MM.1S (cell line): ENCODE measurements around the gene PARD6G.
"Not testable (repeated sequence)": the region's sequence is repeated elsewhere in the genome, so short reads cannot be mapped to it uniquely, and the experiment has no call there.

Source experiments
- DNase-seq: peaks from one replicate; pipeline ENCODE4 v3.0.0-alpha.2; 2015
- H2AFZ ChIP-seq: fragments of 300-600 bp; sonication (generic); 2 replicates; pipeline ENCODE4 v1.6.0; 2016; ENCODE audit warnings: antibody characterized with exemption, low read length
- H3F3A ChIP-seq: fragments of 300-600 bp; sonication (generic); 2 replicates; pipeline ENCODE4 v1.6.1; 2016; ENCODE audit warnings: mild to moderate bottlenecking, antibody characterized with exemption, low read length, moderate library complexity, mixed read lengths; ENCODE audit not compliant: insufficient read depth
- H3K27ac ChIP-seq: fragments of 300-600 bp; sonication (generic); 2 replicates; pipeline ENCODE4 v1.5.1; 2016; ENCODE audit warnings: mild to moderate bottlenecking, low read length
- H3K27me3 ChIP-seq: fragments of 300-600 bp; sonication (generic); replicated peaks from 2 replicates; pipeline ENCODE4 v1.6.0; 2016; ENCODE audit warnings: low read length; ENCODE audit not compliant: insufficient read depth
- H3K36me3 ChIP-seq: fragments of 300-600 bp; sonication (generic); replicated peaks from 2 replicates; pipeline ENCODE4 v1.6.1; 2016; ENCODE audit warnings: mild to moderate bottlenecking, low read length, mixed read lengths; ENCODE audit not compliant: insufficient read depth
- H3K4me1 ChIP-seq: fragments of 300-600 bp; sonication (generic); 2 replicates; pipeline ENCODE4 v1.6.1; 2016; ENCODE audit warnings: low read length, mixed read lengths
- H3K4me2 ChIP-seq: fragments of 300-600 bp; sonication (generic); 2 replicates; pipeline ENCODE4 v1.6.0; 2016; ENCODE audit warnings: low read depth, low read length
- H3K4me3 ChIP-seq: fragments of 300-600 bp; sonication (generic); 2 replicates; pipeline ENCODE4 v1.5.1; 2016; ENCODE audit warnings: low read length, mixed read lengths
- H3K79me2 ChIP-seq: fragments of 300-600 bp; sonication (generic); 2 replicates; pipeline ENCODE4 v1.6.1; 2016; ENCODE audit warnings: mixed run types, low read length, mixed read lengths
- H3K9ac ChIP-seq: fragments of 300-600 bp; sonication (generic); 2 replicates; pipeline ENCODE4 v1.6.1; 2016; ENCODE audit warnings: low read length, mixed read lengths
- H3K9me2 ChIP-seq: fragments of 300-600 bp; sonication (generic); replicated peaks from 2 replicates; pipeline ENCODE4 v1.6.1; 2016; ENCODE audit warnings: mild to moderate bottlenecking, low read length, mixed read lengths; ENCODE audit not compliant: insufficient read depth
- H3K9me3 ChIP-seq: fragments of 300-600 bp; sonication (generic); replicated peaks from 2 replicates; pipeline ENCODE4 v1.6.1; 2016; ENCODE audit warnings: mild to moderate bottlenecking, low read length, mixed read lengths; ENCODE audit not compliant: insufficient read depth
- H4K20me1 ChIP-seq: fragments of 300-600 bp; sonication (generic); 2 replicates; pipeline ENCODE4 v1.6.1; 2016; ENCODE audit warnings: mild to moderate bottlenecking, low read length, moderate library complexity, mixed read lengths; ENCODE audit not compliant: insufficient read depth
- CTCF ChIP-seq: fragments of 300-600 bp; sonication (generic); IDR thresholded peaks from 2 replicates; pipeline ENCODE4 v1.5.1; 2016; ENCODE audit warnings: antibody characterized with exemption, low read length, mixed read lengths
- EZH2 ChIP-seq: fragments of 300-600 bp; sonication (generic); optimal IDR thresholded peaks from 2 replicates; pipeline ENCODE3; 2017; ENCODE audit warnings: low read depth, mild to moderate bottlenecking, antibody characterized with exemption, low read length, mixed read lengths
- EZH2phosphoT487 ChIP-seq: fragments of 300-600 bp; sonication (generic); IDR thresholded peaks from 2 replicates; pipeline ENCODE4 v1.6.1; 2018; ENCODE audit warnings: antibody characterized with exemption, low read length

PARD6G gene

GRCh38 chr18:80247393-80247841 lies at the start of gene PARD6G:
PARD6G (minus strand) TSS chr18:80247514; CDS start chr18:80247348, 166 bp downstream.
- H3K79me2 ChIP-seq, result no peaks in the 10 kb centered on the region
- H4K20me1 ChIP-seq, result no peaks in the 10 kb centered on the region
- peak within 1 kb of the TSS; percentile 45; the same call in 1 of the 2 replicates for H3K4me3 ChIP-seq
- peak within 1 kb of the TSS; percentile 54; the same call in 1 of the 2 replicates for H3K4me2 ChIP-seq
- H3K9me2 ChIP-seq, result no peaks in the 10 kb centered on the region
- DNase-seq, result peak; percentile 26
- TF ChIP-seq CTCF, result no peak
- no peak within 1 kb of the TSS for H3K27ac ChIP-seq
- no peaks in the 10 kb centered on the region for H3K4me1 ChIP-seq
- no peak within 1 kb of the TSS for H3K9ac ChIP-seq
- H3K36me3 ChIP-seq, result no peaks in the 10 kb centered on the region
- no peaks in the 10 kb centered on the region for H3K27me3 ChIP-seq
- 0 out of 2 replicates have a peak within 1 kb of the TSS, but pooled peaks have one; percentile 35 for H2AFZ ChIP-seq
- no peaks in the 10 kb centered on the region for H3K9me3 ChIP-seq
- no peaks in the 10 kb centered on the region for H3F3A ChIP-seq

GRCh38 chr18:80262241-80263033 lies 15.1 kb upstream of the PARD6G start:
- not testable (repeated sequence) for H3K4me2 ChIP-seq

GRCh38 chr18:80259610-80260009 lies 12.3 kb upstream of the PARD6G start:
- Histone ChIP-seq H2AFZ (no peak overlapping the region), H3K36me3 (no peaks in the 10 kb centered on the region), H3K9me2 (no peaks in the 10 kb centered on the region), H3K4me2 (no peak overlapping the region), H3K4me3 (no peak overlapping the region), H4K20me1 (no peaks in the 10 kb centered on the region), H3K9me3 (no peaks in the 10 kb centered on the region), H3K9ac (no peak overlapping the region), H3K4me1 (no peaks in the 10 kb centered on the region), H3K27ac (no peak overlapping the region), H3F3A (no peaks in the 10 kb centered on the region), H3K79me2 (no peaks in the 10 kb centered on the region), H3K27me3 (no peaks in the 10 kb centered on the region)
- no peak for DNase-seq
- TF ChIP-seq CTCF (no peak), EZH2 (no peak), EZH2phosphoT487 (no peak)

More at GRCh38 chr18:80262241-80263033, 15.1 kb upstream of the PARD6G start:
- H3K9me3 ChIP-seq, DNase-seq, H3K9ac ChIP-seq, H3K4me1 ChIP-seq, H3K9me2 ChIP-seq, H2AFZ ChIP-seq, H3F3A ChIP-seq, H4K20me1 ChIP-seq, H3K4me3 ChIP-seq, H3K79me2 ChIP-seq, H3K36me3 ChIP-seq, H3K27me3 ChIP-seq, H3K27ac ChIP-seq: not testable (repeated sequence)
- peak; percentile 23 for TF ChIP-seq CTCF
